GM19467 (cell line): ENCODE measurements around the gene GALR3.
"Not testable (repeated sequence)": the region's sequence is repeated elsewhere in the genome, so short reads cannot be mapped to it uniquely, and the experiment has no call there.

Source experiments
- ATAC-seq: cut with Tn5 transposase; IDR thresholded peaks from one replicate; pipeline ENCODE4 v1.9.1; 2021; ENCODE audit warnings: mild to moderate bottlenecking, moderate library complexity; ENCODE audit not compliant: unreplicated experiment

The GALR3 gene

DNA sequence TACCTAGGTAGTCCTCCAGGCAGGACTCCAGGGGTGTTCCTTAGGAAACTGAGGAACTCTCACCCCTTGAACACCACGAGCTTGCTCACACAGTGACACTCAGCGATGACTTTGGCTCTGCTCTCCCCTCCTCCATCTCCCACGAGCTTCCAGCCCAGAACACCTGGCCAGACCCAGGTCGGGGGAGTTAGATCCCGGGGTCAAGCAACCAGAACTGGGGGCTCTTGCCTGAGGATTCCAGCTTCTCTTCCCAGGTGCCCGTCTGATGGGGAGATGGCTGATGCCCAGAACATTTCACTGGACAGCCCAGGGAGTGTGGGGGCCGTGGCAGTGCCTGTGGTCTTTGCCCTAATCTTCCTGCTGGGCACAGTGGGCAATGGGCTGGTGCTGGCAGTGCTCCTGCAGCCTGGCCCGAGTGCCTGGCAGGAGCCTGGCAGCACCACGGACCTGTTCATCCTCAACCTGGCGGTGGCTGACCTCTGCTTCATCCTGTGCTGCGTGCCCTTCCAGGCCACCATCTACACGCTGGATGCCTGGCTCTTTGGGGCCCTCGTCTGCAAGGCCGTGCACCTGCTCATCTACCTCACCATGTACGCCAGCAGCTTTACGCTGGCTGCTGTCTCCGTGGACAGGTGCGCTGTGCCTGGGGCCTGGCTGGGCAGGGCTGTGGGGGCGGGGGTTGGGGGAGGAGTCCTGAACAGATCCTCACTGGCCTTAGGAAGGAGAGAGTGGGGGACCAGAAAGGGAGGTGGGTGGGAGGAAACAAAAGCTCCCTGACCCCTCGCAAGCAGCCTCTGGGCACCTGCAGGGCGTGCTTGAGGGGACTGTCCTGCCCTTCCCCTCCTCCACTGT is at the start of gene GALR3:
Gene GALR3 (plus strand): TSS at position 249 of the 852 bp plus-strand sequence. CDS start 25 bp downstream, at position 274.
- no peak for ATAC-seq

- no peak for ATAC-seq
These were observed 48.5 kb upstream of the GALR3 start for GRCh38 chr22:37774728-37775127.

DNA sequence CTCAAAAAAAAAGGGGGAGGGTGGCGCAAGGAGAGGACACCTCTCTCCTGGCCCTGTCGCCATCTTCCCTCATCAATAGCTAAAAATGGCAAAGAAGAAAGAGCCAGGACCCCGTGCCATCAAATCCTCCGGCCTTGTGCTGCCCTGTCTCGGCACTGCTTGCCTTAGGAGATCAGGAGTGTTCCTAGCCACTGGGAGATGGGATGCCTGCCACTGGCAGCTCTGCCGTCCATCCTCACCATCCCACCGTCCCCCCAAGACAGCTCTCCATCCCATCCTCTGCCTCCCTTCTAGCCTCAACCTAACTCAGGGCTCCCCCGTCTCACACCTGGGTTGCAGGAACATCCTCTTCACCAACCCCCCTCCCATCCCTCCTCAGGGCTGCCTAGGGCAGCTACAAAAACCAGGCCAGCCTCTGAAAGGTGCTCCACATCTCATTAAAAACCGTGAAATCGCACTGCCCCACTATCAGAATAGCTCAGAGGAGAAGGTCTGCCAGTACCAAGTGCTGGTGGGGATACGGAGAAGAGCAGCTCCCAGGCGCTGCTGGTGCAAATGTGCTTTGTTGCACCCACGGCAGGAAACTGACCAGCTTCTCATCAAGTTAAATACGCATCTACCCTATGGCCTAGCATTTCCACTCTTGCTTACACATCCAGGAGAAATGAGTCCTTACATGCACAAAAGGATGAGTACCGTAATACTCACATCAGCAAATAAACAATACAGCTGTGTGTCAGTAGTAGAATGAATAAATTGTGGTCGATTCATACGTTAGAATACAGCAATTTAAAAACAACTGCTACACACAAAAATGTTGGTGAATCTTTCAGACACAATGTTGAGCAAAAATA is 47.2 kb upstream of the GALR3 start:
- no peak for ATAC-seq

- ATAC-seq: no peak
These were observed 46.6 kb upstream of the GALR3 start for GRCh38 chr22:37776639-37777005.

GRCh38 chr22:37777122-37777687 is 46.0 kb upstream of the GALR3 start:
- ATAC-seq: no peak

GRCh38 chr22:37778370-37779009 is 44.7 kb upstream of the GALR3 start:
- ATAC-seq: no peak

- no peak for ATAC-seq
These were observed 41.6 kb upstream of the GALR3 start for GRCh38 chr22:37781434-37782059.

DNA sequence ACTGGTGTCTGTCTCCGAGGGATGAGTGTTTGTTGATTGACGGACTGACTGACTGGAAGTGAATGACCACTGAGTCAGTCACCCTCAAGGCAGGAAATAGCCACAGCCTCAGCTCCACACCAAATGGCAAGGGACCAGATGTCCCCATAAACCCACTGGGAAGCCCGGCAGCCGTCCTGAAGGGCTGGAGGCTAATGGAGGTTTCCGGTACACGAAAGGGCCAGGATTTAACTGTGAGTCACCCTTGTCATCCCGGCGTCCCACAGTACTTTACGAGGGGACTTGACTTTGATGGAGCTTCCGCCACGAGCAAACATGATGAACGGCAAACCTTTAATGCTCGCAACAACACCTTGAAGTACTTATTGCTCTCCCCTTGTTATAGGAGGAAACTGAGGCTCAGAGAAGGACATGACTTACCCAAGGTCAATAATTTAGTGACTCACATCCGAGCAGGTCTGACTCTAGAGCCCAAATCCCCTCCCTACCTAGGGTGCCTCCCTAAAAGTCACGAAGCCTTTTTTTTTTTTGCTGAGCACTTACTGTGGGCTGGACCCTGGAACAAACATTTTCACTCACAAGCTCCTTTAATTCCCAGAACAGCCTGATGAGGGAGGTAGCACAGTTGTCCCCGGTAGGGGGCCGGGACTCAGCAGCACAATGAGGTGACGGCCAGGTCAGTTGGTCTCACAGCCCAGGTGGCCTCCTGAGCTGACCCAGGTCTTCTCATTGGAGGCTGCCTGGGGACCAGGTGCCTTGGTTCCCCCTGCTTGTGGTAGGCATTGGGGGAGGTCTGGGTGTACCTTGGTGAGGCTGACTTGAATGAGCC is 40.6 kb upstream of the GALR3 start:
- ATAC-seq: no peak

DNA sequence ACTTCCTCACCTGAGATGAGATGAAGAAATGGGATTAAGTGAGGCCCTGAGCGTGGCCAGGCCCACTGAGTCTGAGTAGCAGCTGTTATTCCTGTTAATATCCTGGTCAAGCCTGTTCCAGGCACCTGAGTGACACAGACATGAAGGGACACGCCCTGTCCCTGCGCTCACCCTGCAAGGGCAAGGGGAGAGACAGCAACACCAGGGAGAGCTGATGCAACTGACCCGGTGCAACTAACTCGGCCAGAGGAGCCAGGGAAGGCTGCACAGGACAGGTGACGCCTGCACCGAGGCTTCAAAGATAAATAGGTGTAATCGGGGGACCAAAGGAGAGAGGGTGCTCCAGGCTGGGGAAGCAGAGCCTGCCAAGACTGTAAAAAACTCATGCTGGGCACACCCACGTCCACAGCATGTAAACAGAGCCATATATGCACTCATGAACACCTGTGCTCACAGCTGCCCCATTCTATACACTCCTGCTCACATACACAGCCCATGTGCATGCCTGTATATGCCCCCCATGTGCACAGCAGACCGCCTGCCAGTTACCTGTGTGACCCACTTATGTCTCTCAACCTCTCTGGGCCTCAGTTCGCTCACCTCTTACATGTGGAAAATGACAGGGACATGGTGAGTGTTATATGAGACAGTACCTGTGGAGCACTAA is 38.2 kb upstream of the GALR3 start:
- ATAC-seq: no peak

DNA sequence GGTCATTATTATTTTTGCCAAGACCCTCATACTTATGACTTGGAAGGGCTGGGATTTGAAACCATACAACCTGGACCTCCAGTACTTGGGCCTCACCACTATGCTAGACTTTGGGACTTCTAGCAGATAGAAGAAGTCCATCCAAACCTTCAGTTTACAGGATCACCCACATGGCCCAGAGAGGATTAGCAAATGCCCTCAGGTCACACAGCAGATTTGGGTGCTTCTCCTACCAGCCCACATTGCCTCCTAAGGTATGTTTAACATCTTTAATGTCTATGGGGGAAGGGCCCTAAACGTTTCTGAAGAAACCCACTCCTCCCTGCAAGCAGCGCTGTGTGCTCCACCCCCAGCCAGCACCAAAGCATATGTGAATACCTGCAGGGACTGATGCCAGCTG is 32.9 kb upstream of the GALR3 start:
- no peak for ATAC-seq

DNA sequence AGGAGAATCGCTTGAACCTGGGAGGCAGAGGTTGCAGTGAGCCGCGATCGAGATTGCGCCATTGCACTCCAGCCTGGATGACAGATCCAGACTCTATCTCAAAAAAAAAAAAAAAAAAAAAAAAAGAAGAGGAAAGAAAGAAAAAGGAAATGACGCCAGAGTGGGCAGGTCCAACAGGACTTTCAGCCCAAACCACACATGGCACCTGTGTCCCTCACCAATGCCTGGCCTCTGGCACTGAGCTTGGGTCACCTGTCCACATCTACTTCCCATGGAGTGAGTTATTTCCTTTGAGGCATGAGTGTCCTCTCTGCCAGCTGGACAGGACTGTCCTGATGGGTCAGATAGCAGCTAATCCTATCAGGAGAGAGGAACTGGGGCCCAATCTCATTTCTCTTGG is 30.7 kb upstream of the GALR3 start:
- ATAC-seq: no peak

DNA sequence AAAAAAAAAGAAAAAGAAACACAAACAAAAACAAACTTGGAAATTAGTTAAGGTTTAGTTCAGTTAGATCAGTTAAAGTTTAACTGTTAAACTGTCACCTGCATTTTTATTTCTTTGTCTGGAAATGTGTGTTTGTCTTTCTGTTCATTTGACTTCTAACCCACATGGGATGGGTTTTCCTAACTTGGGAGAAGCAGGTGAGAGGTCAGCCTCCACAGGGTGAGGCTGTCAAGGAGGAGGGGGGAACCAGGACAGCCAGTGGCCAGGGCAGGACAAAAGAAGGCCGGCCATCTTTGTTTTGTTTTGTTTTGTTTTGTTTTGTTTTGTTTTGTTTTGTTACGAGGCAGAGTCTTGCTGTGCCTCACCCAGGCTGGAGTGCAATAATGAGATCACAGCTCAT is 28.8 kb upstream of the GALR3 start:
- ATAC-seq: no peak

DNA sequence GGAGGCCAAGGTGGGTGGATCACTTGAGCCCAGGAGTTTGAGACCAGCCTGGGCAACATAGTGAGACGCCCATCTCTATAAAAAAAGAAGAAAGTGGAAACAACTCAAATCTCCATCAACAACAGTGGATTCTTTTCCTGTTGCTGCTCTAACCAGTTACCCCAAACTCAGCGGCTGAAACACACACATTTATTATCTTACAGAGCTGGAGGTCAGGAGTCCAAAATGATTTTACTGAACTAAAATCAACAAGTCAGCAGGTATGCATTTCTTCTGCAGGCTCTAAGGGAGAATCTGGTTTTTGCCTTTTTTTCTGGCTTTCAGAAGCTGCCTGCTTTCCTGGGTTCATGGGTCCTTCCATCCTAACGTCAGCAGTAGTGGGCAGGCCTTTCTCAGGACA is 27.1 kb upstream of the GALR3 start:
- ATAC-seq: no peak

- not testable (repeated sequence) for ATAC-seq
These were observed 25.9 kb upstream of the GALR3 start for GRCh38 chr22:37797259-37797658.

DNA sequence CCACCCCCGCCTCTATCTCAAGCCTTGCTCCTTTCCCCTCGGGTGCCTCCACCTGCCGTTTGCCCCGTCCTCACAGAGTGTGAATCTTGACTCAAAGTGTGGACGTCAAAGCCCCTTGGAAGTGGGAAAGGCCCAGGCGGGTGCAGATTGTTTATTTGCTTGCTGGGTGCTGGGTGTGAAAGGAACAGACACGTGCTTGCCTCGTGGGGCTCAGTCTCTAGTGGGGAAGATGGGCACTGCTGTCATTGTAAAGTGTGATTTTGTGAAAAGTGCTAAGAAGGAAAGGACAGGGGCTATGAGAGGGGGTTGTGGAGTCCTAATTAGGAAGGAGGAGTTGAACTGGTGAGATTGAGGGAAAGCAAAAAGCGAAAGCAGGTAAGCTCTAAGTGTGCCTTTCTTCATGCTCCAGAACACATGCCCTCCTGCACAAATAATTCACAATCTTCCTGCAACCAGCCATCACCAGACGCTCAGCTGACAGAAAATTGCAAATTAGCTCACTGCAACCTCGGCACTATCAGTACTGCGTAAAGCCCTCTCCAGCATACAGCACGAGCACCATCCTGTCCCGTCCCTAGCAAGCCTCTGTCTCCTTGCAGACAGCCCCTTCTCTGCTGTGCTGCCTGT is 25.2 kb upstream of the GALR3 start:
- no peak for ATAC-seq

DNA sequence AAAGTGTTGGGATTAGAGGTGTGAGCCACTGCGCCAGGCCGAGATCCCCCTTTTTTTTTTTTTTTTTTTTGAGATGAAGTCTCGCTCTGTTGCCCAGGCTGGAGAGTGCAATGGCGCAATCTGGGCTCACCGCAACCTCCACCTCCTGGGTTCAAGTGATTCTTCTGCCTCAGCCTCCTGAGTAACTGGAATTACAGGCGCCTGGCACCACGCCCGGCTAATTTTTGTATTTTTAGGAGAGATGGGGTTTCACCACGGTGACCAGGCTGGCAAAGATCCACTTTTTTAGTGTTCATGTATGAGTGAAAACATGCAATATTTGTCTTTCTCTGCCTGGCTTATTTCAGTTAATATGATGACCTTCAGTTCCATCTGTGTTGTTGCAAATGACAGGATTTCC is 23.2 kb upstream of the GALR3 start:
- not testable (repeated sequence) for ATAC-seq

- no peak for ATAC-seq
These were observed 21.3 kb upstream of the GALR3 start for GRCh38 chr22:37801946-37802309.

DNA sequence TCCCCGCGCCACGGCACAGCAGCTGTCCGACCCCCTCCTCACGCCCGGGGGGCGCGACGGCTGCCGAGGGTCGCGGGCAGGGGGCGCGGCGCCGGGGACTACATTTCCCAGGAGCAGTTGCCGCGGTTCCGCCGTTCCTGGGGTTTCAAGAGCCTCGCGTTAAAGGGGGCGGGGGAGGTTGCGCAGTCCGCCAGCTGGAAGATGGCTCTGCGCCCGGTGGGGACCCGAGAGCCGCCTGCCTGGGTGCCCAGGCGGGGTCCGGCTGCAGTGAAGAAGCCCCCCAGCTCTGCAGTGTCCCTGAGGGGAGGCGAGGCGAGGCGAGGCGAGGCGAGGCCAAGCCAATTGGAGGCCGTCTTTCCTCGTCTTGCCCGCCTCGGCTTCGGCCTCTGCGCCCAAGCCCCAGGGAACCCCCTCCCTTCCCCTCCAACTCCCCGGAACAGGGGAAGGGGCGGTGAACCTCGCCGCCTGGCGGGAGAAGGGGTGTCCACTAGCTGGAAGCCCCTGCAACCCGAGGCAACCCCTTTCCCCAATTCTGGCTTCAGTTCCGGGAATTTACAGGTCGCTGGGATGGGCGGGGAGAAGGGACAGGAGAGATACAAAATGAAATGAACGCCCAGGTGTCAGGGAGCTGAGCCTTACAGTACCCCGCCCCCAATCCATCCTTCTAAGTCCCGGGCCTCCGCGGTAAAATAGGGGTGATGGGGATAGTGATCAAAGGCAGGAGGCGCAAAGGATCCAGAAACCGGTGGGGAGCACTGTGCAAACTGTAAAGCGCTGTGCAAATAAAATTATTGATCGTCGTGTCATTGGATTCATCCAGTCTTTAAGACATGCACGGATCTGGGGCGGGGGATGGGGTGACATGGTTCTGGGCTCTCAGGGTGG is 20.6 kb upstream of the GALR3 start:
- ATAC-seq: no peak
